NT2/D1 (cell line): ENCODE measurements around the gene TBC1D22A.

ENCODE experiments used
- DNase-seq: peaks from one replicate; pipeline ENCODE4 v3.0.0-alpha.2; 2011; ENCODE audit warnings: low read depth, low spot score
- H3K27me3 ChIP-seq: 2 replicates; pipeline ENCODE4 v1.6.0; 2011; ENCODE audit warnings: mild to moderate bottlenecking; ENCODE audit not compliant: insufficient read length, insufficient read depth
- H3K36me3 ChIP-seq: 2 replicates; pipeline ENCODE4 v1.6.1; 2011; ENCODE audit warnings: mild to moderate bottlenecking, low read length, mixed read lengths; ENCODE audit not compliant: insufficient read depth, insufficient read length
- H3K4me1 ChIP-seq: 2 replicates; pipeline ENCODE4 v1.5.1; 2011; ENCODE audit not compliant: insufficient read depth, insufficient read length
- H3K4me3 ChIP-seq: 2 replicates; pipeline ENCODE4 v1.5.1; 2011; ENCODE audit warnings: low read depth; ENCODE audit not compliant: insufficient read length
- H3K9ac ChIP-seq: 2 replicates; pipeline ENCODE4 v1.6.0; 2011; ENCODE audit warnings: low read depth; ENCODE audit not compliant: insufficient read length
- H3K9me3 ChIP-seq: 2 replicates; pipeline ENCODE4 v1.5.1; 2011; ENCODE audit warnings: mild to moderate bottlenecking, low read length; ENCODE audit not compliant: insufficient read depth
- SUZ12 ChIP-seq: IDR thresholded peaks from 2 replicates; pipeline ENCODE4 v1.6.1; 2011; ENCODE audit not compliant: insufficient read length, insufficient read depth; ENCODE audit errors: extremely low read depth
- YY1 ChIP-seq: IDR thresholded peaks from 2 replicates; pipeline ENCODE4 v1.6.1; 2011; ENCODE audit not compliant: insufficient read length, insufficient read depth
- ZNF274 ChIP-seq: IDR thresholded peaks from 2 replicates; pipeline ENCODE4 v1.6.1; 2011; ENCODE audit warnings: mild to moderate bottlenecking, low read depth, low read length

TBC1D22A gene

GRCh38 chr22:46855681-46856080, 93.2 kb downstream of the TBC1D22A start:
- Histone ChIP-seq H3K4me3 (no peak overlapping the region), H3K27me3 (no peaks in the 10 kb centered on the region), H3K9ac (no peak overlapping the region), H3K4me1 (no peaks in the 10 kb centered on the region), H3K36me3 (peaks cover 14% of the 10 kb centered on the region), H3K9me3 (no peaks in the 10 kb centered on the region)
- DNase-seq = no peak
- no peak for TF ChIP-seq ZNF274
- no peak for TF ChIP-seq SUZ12
- no peak for TF ChIP-seq YY1

- no peaks in the 10 kb centered on the region for H3K27me3 ChIP-seq
These were observed 94.2 kb downstream of the TBC1D22A start for GRCh38 chr22:46856661-46857060.

GRCh38 chr22:46857142-46857884, 94.9 kb downstream of the TBC1D22A start:
- peaks cover 6% of the 10 kb centered on the region for H3K36me3 ChIP-seq
- no peaks in the 10 kb centered on the region for H3K4me1 ChIP-seq
- H3K9me3 ChIP-seq = no peaks in the 10 kb centered on the region
- no peak for DNase-seq
- TF ChIP-seq ZNF274 (no peak), SUZ12 (no peak), YY1 (no peak)
- H3K4me3 ChIP-seq = no peak overlapping the region
- no peaks in the 10 kb centered on the region for H3K27me3 ChIP-seq
- no peak overlapping the region for H3K9ac ChIP-seq

More at GRCh38 chr22:46856661-46857060, 94.2 kb downstream of the TBC1D22A start:
- no peak overlapping the region for H3K9ac ChIP-seq
- TF ChIP-seq SUZ12 (no peak), ZNF274 (no peak), YY1 (no peak)
- H3K4me3 ChIP-seq = no peak overlapping the region
- no peak for DNase-seq
- no peaks in the 10 kb centered on the region for H3K9me3 ChIP-seq
- no peaks in the 10 kb centered on the region for H3K4me1 ChIP-seq
- peaks cover 7% of the 10 kb centered on the region for H3K36me3 ChIP-seq

GRCh38 chr22:46857885-46858143, 95.4 kb downstream of the TBC1D22A start:
- no peak overlapping the region for H3K4me3 ChIP-seq
- H3K9ac ChIP-seq = no peak overlapping the region
- no peak for TF ChIP-seq SUZ12
- TF ChIP-seq YY1 = no peak
- TF ChIP-seq ZNF274 = no peak
- no peaks in the 10 kb centered on the region for H3K9me3 ChIP-seq
- DNase-seq = no peak
- H3K4me1 ChIP-seq = no peaks in the 10 kb centered on the region
- peaks cover under 1% of the 10 kb centered on the region for H3K36me3 ChIP-seq
- H3K27me3 ChIP-seq = no peaks in the 10 kb centered on the region

- no peak for DNase-seq
- H3K36me3 ChIP-seq = no peaks in the 10 kb centered on the region
- no peak for TF ChIP-seq SUZ12
- TF ChIP-seq ZNF274 = no peak
- no peak for TF ChIP-seq YY1
- H3K9ac ChIP-seq = no peak overlapping the region
- no peaks in the 10 kb centered on the region for H3K4me1 ChIP-seq
- H3K4me3 ChIP-seq = no peak overlapping the region
- H3K27me3 ChIP-seq = no peaks in the 10 kb centered on the region
- H3K9me3 ChIP-seq = no peaks in the 10 kb centered on the region
These were observed 95.8 kb downstream of the TBC1D22A start for GRCh38 chr22:46858181-46858771.

- DNase-seq = no peak
- Histone ChIP-seq H3K27me3 (no peaks in the 10 kb centered on the region), H3K4me1 (no peaks in the 10 kb centered on the region), H3K4me3 (no peak overlapping the region), H3K9ac (no peak overlapping the region), H3K9me3 (no peaks in the 10 kb centered on the region), H3K36me3 (no peaks in the 10 kb centered on the region)
- TF ChIP-seq ZNF274 (no peak), YY1 (no peak), SUZ12 (no peak)
These were observed 98.1 kb downstream of the TBC1D22A start for GRCh38 chr22:46860562-46860961.

GRCh38 chr22:46861468-46862367, 99.3 kb downstream of the TBC1D22A start:
- no peak overlapping the region for H3K4me3 ChIP-seq
- no peaks in the 10 kb centered on the region for H3K36me3 ChIP-seq
- H3K4me1 ChIP-seq = no peaks in the 10 kb centered on the region
- no peaks in the 10 kb centered on the region for H3K27me3 ChIP-seq
- H3K9ac ChIP-seq = no peak overlapping the region
- H3K9me3 ChIP-seq = no peaks in the 10 kb centered on the region
- no peak for DNase-seq
- TF ChIP-seq YY1 (no peak), SUZ12 (no peak)
